ENCODE measurements around the gene CDH18.

CDH18 gene

GRCh38 chr5:19728571-19728970 is 259.4 kb downstream of the CDH18 start:
- no peak for DNase-seq

- DNase-seq: no peak
These were observed 268.9 kb downstream of the CDH18 start for GRCh38 chr5:19719109-19719508.

DNA sequence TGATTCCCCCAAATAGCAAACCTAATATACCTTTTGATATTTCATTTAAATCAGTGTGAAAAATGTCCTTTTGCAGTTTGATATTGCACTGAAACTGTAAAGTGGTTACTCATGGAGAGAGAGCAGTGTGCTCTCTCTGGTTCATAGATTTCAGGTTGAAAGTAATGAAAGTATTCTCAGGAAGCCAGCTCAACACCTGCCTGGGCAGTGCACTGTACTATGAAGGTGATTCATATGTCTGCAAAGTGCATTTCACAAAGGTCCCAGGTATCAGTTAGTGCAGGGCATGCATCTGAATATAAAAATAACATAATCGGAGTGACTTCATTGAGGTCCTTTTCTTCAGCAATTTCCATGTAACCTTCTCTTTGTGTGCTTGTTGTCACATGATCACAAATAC is 274.3 kb downstream of the CDH18 start:
- DNase-seq: no peak

GRCh38 chr5:19709403-19709802 is 278.6 kb downstream of the CDH18 start:
- DNase-seq: no peak

DNA sequence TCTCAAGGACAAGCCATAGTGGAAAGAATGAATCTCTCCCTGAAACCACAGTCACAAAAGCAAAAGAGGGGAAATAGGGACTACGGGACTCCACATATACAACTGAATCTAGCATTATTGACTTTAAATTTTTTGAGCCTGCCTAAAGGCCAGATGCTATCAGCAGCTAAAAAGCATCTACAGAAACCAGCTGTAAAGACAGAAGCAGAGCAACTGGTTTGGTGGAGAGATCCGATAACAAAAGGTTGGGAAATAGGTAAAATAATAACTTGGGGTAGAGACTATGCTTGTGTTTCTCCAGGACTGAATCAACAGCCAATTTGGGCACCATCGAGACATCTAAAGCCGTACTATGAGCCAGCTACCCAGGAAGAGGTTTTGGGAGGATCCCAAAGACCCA is 281.2 kb downstream of the CDH18 start:
- DNase-seq: no peak

- DNase-seq: no peak
These were observed 286.3 kb downstream of the CDH18 start for GRCh38 chr5:19701731-19702130.

DNA sequence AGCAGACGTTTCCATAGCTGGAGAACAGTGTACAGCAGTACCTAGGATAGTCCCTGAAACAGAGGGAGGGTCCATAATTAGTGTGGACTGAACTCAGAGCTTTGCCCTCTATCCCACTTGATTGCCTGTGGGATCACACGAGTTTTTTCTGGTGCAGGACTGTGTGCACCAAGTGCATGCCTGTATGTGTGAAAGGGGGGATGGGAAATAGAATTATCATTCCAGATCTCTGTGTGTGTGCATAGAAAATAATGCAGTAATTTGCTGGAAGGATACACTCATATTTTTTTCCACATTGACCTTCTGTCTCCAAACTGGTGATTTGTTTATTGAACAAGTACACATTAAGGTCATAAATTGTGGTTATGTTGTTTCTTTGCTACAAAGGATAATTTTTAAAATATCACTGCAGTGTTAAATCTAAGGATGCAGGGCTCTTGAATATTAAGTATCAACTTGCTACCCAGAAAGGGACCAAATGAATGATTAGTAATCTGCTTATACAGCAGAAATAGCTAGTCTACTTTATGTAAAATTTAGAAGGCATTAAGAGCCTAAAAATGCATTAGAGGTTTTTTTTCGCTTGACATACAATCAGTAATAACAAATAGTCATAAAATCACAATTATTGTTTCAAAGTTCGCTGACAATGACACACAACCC is 292.9 kb downstream of the CDH18 start:
- no peak for DNase-seq

GRCh38 chr5:19690978-19691377 is 297.0 kb downstream of the CDH18 start:
- no peak for DNase-seq

GRCh38 chr5:19685473-19685872 is 302.5 kb downstream of the CDH18 start:
- no peak for DNase-seq

- no peak for DNase-seq
These were observed 311.1 kb downstream of the CDH18 start for GRCh38 chr5:19676895-19677294.

DNA sequence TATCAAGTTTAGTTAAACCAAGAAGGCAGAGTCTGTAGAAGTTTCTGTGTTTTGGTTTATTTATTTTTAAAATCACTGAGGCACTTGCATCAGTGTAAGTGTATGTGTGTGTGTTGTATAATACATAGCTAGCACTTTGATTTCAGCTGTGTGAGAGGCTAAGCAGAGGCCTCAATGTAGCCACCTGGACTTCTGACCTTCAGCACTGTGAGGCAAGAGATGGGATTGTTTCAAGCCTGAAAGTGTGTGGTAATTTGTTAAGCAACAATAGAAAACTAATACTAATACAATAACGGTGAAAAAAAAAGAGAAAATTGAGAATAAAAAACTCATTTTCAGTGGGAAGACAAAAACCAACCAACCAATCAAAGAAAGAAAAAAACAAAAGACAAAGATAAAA is 327.3 kb downstream of the CDH18 start:
- no peak for DNase-seq

- DNase-seq: no peak
These were observed 332.4 kb downstream of the CDH18 start for GRCh38 chr5:19655627-19656026.

DNA sequence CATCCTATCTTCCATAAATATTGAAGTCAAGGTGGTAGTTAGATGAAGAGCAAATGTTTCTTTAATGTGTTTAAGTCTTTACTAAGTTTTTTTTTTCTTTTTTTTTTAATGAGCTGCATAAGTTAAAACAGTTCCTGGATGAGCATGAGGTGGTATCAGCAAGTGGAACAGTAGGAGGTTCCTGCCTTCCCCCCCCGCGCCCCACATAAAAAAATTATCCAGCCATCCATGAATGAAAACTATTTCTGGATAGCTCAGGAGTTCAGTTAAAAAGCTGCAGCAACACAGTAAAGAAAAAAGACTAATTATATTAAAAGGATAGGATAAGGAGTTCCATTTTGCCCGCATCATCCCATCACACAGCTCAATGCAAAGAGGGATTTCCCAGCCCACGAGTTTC is 349.5 kb downstream of the CDH18 start:
- DNase-seq: no peak

DNA sequence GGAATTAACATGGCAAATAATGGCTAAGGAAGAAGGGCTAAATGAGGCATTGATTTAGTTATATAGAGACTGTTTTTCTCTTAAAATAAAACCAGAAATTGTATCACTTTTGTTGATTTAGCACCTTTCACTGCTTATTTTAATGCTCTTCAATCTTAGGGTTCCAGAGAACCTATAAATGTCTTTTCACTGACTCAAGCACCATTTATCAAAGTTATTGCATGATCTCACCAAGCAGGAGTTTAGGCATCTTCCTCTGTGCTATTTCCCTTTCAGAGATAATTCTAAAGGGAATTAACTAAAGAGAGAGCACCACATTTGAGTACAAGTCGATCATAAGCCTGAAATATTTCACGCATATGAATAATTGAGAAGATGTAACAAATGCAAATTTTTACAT is 357.1 kb downstream of the CDH18 start:
- DNase-seq: no peak

GRCh38 chr5:19626211-19626610 is 361.8 kb downstream of the CDH18 start:
- DNase-seq: no peak

DNA sequence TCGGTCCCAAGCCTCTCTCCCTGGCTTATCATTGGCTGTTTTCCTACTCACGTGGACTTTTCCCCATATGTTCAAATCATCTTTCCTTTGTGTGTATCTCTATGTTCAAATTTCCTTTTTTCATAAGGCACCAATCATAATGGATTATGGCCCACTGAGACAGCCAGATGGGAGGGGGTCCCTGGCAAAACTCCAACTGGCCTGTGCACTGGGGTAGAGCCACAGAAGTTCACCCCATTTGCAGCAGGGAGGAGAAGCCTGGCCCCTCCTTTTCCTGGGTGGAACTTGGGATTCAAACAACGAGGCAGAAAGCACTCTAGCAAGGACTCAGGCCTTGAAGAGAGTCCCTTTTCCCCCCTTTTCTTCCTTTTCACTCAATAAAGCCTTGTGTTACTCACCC is 362.4 kb downstream of the CDH18 start:
- no peak for DNase-seq

DNA sequence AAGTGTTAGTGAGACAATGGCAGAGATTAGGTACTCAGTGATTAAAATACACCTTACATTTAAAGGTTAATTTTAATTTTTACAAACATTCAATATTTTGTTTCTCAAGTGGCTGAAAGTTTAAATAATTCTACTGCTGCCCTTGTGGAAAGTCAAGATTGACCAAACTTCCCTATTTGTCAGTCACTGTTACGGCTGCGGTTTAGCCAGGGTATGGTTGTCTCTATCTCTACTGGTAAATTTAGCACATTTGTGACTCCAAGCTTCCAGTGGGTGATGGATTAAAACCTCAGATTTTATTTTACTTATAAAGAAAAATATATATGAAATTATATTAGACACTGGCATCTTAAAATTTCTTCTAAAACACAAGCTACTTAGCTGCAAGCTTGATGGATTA is 368.4 kb downstream of the CDH18 start:
- DNase-seq: no peak

GRCh38 chr5:19616701-19617215 is 371.2 kb downstream of the CDH18 start:
- DNase-seq: no peak

DNA sequence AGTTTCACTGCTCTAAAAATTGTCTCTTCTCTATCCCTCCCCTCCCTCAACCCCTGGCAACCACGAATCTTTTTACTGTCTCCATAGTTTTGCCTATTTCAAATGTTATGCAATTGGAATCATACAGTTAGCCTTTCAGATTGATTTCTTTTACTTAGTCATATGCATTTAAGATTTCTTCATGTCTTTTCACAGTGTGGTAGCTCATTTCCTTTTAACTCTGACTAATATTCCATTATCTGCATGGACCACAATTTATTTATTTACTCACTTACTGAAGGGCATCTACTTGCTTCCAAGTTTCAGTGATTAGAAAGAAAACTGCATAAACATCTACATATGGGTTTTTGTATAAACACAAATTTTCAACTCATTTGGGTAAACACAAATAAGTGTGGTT is 372.3 kb downstream of the CDH18 start:
- no peak for DNase-seq

- DNase-seq: no peak
These were observed 372.9 kb downstream of the CDH18 start for GRCh38 chr5:19615071-19615470.

DNA sequence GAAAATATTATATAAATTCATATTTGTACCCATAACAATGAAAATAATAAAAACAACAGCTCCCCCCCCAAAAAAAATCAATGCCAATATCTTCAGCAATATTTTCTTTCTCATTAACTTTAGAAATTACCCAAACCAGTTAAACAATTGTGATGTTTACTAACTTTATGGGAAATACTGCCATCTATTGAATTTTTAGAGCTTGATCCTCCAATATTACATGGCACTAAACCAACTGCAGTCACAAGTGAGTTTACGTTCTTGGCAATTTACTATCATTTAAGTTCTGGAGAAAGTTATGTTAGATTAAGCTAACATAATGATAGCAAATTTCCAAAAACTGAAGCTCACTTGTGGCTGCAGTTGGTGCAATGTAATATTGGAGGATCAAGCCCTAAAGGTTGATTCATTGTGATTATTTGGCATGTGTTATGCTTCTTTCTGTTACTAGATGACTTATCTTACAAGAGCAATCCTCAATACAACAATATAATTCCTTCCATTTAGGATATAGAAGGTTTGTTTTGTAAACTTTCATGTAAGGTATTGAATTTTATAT is 379.5 kb downstream of the CDH18 start:
- no peak for DNase-seq

GRCh38 chr5:19605846-19606407 is 382.1 kb downstream of the CDH18 start:
- DNase-seq: no peak

DNA sequence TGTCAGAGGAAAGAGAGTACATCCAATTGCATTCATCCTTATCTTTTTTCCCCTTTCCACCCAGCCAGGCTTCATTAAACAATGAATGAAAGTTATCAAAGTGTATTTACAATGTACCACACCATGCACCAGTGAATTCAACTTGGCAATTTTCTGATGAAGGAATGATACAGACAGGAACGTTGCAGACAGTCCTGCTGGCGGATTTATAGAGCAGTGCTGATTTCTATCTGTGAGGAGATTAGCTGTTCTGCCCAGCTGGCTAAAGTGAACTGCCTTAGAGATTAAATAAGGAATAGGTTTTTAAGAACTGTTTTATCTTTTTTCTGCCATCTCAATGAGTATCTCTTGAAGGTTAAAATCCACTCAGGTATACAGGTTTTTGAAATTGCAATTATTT is 403.9 kb downstream of the CDH18 start:
- no peak for DNase-seq

DNA sequence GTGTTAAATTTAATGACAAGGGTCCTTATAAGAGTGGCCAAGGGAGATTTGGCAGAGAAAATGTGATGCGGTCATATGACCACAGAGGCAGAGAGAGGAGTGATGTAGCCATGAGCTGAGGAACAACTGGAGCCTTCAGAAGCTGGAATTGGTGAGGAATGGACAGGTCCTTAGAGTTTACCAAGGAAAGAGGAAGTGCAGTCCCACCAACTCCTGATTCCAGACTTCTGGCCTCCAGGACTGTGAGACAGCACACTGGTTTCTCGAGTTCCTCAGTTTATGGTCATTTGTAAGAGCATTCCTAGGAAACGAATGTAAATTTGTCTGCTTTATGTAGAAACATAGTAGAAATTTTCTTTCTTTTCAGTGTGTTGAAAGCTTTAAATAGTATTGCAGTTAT is 410.1 kb downstream of the CDH18 start:
- no peak for DNase-seq

DNA sequence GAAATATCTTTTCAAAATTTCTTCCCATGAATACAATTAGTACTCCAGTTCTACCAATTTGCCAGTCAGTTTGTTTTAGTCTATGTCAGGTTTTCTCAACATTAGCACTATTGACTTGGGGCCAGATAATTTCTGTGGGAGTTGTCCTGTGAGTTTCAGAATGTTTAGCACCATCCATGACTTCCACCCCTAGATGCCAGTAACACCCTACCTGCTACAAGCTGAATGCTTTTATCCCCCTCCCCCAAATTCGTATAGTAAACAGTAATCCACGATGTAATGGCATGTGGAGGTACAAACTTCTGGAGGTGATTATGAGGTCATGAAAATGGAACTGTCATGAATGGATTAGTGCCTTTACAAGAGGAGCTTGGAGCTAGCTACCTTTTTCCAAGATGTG is 420.0 kb downstream of the CDH18 start:
- DNase-seq: no peak
